Measurements from ENCODE around the gene ANGPTL2.

The ANGPTL2 gene

DNA sequence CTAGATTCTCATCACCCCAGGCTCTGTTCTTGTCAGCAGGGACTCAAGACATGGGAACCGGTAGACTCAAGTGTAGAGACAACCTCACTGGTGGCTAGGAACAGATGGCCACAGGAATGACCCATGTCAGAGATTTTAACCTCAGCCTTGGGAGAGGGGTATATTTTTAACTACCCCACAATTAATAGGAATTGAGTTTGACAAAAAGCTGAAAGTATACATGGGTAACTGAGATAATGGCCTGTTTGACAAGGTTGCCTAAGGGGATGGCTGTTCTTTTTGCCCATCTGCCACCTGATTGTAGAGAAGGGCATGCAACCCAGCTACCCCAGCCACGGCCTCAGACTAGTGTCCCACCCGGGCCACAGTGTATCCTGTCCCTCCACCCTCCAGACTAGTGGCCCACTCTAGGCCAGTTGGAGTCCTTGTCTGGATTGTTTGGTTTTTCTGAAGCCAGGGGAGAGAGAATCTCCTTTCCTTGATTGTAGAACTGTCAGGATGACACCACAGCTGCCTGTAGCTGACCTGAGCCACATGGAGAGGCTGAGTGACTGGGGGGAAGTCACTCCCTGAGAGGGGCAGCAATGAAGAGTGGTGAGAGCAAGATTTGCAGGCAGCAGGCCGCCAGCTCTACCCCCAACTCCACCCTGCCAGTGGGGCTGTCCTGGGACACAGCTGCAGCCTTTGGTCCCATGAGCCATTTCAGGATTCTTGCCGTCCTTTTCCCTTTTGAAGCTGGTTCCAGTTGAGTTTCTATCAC lies 14.6 kb upstream of the ANGPTL2 start:
- no peak overlapping the region for H3K4me3 ChIP-seq (ENCODE audit: low read depth, low read length)
- DNase-seq (ENCODE audit: low read depth, low spot score): no peak
- in situ Hi-C loops (cut with HindIII; ENCODE audit: low sequenced_read_pairs): no loop called here
- TF ChIP-seq, protein P1, sequence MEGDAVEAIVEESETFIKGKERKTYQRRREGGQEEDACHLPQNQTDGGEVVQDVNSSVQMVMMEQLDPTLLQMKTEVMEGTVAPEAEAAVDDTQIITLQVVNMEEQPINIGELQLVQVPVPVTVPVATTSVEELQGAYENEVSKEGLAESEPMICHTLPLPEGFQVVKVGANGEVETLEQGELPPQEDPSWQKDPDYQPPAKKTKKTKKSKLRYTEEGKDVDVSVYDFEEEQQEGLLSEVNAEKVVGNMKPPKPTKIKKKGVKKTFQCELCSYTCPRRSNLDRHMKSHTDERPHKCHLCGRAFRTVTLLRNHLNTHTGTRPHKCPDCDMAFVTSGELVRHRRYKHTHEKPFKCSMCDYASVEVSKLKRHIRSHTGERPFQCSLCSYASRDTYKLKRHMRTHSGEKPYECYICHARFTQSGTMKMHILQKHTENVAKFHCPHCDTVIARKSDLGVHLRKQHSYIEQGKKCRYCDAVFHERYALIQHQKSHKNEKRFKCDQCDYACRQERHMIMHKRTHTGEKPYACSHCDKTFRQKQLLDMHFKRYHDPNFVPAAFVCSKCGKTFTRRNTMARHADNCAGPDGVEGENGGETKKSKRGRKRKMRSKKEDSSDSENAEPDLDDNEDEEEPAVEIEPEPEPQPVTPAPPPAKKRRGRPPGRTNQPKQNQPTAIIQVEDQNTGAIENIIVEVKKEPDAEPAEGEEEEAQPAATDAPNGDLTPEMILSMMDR (IDR thresholded peaks at IDR 0.05; ENCODE audit: low read depth, low read length): no peak

DNA sequence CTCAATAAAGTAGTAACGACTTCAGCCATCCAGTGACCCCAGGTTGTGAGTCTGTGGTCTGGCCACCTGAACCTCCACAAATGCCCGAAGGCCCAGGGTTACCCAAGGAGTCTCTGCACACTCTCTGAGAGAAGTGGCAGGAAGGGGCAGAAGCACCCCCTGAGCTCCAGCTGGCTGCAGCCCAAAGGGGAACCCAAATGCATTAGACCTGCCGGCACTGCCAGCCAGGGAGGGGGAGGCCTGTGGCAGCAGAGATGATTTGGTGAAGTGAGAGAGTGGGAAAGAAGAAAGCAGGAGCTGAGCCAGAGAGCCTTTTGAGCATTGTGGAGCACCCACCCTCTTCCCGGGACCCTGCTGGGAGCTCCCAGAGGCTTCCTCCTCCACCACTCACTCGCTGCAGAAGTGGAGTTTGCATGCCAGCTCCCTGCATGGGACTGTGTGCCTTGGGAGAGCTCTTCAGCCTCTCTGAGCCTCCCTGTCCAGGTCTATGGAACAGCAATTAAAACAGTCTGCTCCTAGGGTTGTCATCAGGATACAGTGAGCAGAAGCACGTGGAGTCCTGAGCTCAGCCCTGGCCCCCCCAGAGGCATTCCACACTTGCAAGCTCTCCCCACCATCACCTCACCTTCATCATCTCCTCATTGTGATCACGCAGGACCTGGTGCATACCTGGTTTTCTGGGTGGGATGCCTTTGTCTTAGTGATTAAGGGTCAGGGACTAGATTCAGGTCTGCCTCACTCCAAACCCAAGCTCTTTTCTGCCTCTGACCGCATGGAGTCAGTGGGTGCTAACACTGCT lies 13.8 kb upstream of the ANGPTL2 start:
- TF ChIP-seq, protein P1 (IDR thresholded peaks at IDR 0.05; ENCODE audit: low read depth, low read length): no peak
- no peak overlapping the region for H3K4me3 ChIP-seq (ENCODE audit: low read depth, low read length)
- in situ Hi-C loops (cut with HindIII; ENCODE audit: low sequenced_read_pairs): no loop called here
- no peak for DNase-seq (ENCODE audit: low read depth, low spot score)

DNA sequence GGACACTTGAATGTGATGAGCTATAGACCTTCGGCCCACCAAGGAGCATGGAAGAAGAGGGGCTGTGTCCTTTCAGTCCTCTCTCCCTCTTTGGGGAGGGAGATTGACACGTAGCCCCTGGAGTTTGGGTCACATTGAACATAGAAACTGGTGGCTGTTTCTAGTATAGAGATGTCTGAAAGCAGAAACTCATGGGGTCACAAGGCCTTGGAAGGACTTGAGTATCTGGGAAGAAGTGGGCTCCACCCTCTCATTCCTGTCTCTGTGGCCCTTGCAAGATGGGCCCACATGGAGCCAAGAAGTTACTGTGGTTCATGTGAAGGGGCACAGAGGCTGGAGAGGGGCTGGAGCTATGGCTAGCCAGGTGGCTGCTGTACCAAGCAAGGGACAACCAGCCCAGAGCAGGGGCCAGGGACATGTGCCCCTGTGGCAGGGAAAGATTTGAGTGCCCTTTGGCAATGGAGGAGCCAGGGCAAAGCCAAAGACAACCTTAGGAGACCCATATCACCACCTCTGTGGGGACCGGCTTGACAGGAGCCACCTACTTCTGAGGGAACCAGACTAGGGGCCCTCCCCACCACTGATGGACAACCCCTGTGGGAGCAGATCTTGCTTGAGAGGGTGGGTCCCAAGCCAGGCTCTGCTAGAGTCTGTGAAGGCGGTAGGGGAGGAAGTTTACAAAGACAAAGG lies 12.8 kb upstream of the ANGPTL2 start:
- in situ Hi-C loops (cut with HindIII; ENCODE audit: low sequenced_read_pairs): no loop called here
- no peak for DNase-seq (ENCODE audit: low read depth, low spot score)
- H3K4me3 ChIP-seq (ENCODE audit: low read depth, low read length): no peak overlapping the region
- TF ChIP-seq, protein P1 (IDR thresholded peaks at IDR 0.05; ENCODE audit: low read depth, low read length): no peak

DNA sequence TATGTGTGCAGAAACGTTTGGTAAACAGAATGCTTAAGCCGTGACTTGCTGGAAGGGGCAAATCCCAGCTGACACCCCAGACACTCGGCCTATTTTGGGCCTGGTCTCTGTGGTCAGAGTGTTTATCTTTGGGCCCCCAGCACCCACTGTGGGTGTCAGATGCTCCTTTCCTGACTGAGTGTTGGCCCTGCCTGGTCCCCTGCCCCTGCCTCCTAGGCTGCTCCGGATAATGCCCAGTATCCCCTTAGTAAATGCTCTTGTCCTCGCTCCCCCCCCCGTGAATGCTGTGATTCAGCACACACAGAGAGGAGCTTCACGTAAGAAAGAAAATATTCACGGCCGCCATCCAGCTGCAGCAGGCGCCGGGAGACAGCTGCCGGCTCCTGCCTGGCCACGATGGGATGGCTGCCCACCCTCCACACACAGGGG lies 11.3 kb upstream of the ANGPTL2 start:
- TF ChIP-seq, protein P1 (IDR thresholded peaks at IDR 0.05; ENCODE audit: low read depth, low read length): no peak
- peak; percentile 87 for DNase-seq (ENCODE audit: low read depth, low spot score)
- in situ Hi-C loops (cut with HindIII; ENCODE audit: low sequenced_read_pairs): no loop called here
- H3K4me3 ChIP-seq (ENCODE audit: low read depth, low read length): no peak overlapping the region

DNA sequence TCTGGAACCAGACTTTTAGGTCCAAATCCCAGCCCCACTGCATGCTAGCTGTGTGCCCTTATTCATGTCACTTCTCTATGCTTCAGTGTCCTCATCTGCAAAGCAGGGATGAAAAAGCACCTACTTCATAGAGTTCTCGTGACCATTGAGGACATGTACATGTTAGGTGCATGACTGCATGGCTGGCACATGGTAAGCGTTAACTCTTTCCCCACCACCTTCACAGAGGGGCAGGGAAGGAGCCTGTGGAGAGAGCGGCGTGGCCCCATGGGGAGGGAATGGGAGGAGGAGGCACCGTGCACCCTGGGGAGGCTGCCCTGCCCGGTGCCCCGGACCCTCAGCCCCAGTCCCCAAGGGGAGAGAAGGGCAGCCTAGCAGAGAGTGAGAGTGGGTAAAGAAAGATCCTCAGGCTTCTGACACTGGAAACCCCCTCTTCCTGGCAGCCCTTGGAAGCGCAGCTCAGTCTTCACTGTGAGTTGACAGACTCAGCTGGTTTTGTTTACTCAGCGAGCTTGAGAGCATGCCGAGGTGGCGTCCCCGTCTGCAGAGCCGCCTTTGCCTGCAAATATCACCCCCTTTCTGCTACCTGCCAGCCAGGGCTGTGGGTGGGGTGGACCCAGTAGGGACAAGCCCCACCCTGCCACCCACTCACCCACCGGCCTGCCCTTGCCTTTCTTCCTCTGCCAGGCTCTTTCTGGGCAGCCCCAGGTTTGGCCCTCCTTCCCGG lies 10.6 kb upstream of the ANGPTL2 start:
- no peak overlapping the region for H3K4me3 ChIP-seq (ENCODE audit: low read depth, low read length)
- in situ Hi-C loops (cut with HindIII; ENCODE audit: low sequenced_read_pairs): no loop called here
- peak; percentile 58 for DNase-seq (ENCODE audit: low read depth, low spot score)
- TF ChIP-seq, protein P1 (IDR thresholded peaks at IDR 0.05; ENCODE audit: low read depth, low read length): no peak

DNA sequence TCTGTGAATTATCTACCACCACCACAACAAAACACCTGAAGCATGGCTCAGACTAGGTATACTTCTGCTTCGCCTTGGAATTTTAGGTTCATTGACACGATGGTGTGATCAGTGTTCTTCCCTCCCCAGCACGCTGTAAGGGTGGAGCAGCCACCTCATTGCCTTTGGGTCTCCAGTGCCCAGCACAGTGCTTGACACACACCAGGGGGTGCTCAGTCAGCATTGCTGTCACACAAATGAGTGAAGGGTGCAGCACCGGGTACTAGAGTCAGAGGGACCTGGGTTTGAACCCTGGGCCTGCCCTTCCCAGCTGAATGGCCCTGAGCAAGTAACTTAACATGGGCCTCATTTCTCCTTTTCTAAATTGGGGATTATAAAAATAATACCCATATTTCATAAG lies 9.9 kb upstream of the ANGPTL2 start:
- TF ChIP-seq, protein P1 (IDR thresholded peaks at IDR 0.05; ENCODE audit: low read depth, low read length): no peak
- no peak overlapping the region for H3K4me3 ChIP-seq (ENCODE audit: low read depth, low read length)
- in situ Hi-C loops (cut with HindIII; ENCODE audit: low sequenced_read_pairs): no loop called here
- no peak for DNase-seq (ENCODE audit: low read depth, low spot score)
